ENCODE data around the gene DLGAP1. TPM values are rescaled to one million over a fixed set of nuclear protein-coding genes. Genes with fewer than 3 reads are reported as not detected.

DLGAP1 gene
- total and polyA plus RNA-seq, 4 donors: 0.06 to 1.2 (median 0.17) TPM; not detected in 1

DNA sequence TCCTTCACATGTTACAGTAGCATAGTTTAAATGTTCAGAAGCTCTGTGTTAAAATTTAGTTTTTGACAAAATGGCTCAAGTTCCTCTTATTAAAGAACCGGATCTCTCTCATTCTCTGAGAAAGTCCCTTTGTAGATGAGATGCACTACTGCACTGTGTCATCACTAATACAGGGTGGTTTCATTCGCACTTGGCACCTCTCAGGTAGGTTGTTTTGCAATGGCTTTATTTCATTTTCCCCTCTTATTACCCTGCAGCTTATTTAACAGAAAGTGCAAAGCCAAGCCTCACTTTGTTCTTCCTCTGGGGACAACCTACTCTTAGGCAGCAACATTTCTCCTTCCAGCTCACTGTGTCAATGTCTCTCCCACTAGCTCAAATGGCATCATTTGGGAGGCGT, 185.1 kb downstream of the DLGAP1 start:
- Histone ChIP-seq H3K36me3 (ENCODE audit: control insufficient read depth in 4 of 4, insufficient read depth in 3 of 4, low read depth in 1 of 4, low read length in 3 of 4) (no peaks in the 10 kb centered on the region), H3K4me1 (ENCODE audit: control insufficient read depth in 4 of 4, insufficient read depth in 4 of 4, low read length in 3 of 4) (no peaks in the 10 kb centered on the region), H3K27me3 (ENCODE audit: control insufficient read depth in 4 of 4, insufficient read depth in 4 of 4, low read length in 3 of 4) (no peaks in the 10 kb centered on the region), H3K9me3 (ENCODE audit: control insufficient read depth in 4 of 4, low read length in 3 of 4) (no peaks in the 10 kb centered on the region), H3K4me3 (ENCODE audit: low read depth in 1 of 3, low read length in 3 of 3) (no peak overlapping the region), H3K9ac (ENCODE audit: low read depth in 1 of 2, low read length in 2 of 2) (no peak overlapping the region), H3K27ac (ENCODE audit: low read depth in 1 of 2, low read length in 2 of 2) (no peak overlapping the region)
- 87% methylated on average over 3 of the region's 3 CpGs for WGBS
- TF ChIP-seq, protein P1, sequence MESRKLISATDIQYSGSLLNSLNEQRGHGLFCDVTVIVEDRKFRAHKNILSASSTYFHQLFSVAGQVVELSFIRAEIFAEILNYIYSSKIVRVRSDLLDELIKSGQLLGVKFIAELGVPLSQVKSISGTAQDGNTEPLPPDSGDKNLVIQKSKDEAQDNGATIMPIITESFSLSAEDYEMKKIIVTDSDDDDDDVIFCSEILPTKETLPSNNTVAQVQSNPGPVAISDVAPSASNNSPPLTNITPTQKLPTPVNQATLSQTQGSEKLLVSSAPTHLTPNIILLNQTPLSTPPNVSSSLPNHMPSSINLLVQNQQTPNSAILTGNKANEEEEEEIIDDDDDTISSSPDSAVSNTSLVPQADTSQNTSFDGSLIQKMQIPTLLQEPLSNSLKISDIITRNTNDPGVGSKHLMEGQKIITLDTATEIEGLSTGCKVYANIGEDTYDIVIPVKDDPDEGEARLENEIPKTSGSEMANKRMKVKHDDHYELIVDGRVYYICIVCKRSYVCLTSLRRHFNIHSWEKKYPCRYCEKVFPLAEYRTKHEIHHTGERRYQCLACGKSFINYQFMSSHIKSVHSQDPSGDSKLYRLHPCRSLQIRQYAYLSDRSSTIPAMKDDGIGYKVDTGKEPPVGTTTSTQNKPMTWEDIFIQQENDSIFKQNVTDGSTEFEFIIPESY (IDR thresholded peaks at IDR 0.05): no peak
- no peak for TF ChIP-seq FOXA1 (IDR thresholded peaks at IDR 0.05)
- TF ChIP-seq YY1 (IDR thresholded peaks at IDR 0.05): no peak
- TF ChIP-seq CTCF (IDR thresholded peaks at IDR 0.05; ENCODE audit: low read depth, low read length, missing input control): no peak
- TF ChIP-seq TAF1 (conservative IDR thresholded peaks at IDR 0.05): no peak
- no peak for TF ChIP-seq EGR1 (IDR thresholded peaks at IDR 0.05; ENCODE audit: low read depth in 2 of 2)
- TF ChIP-seq RXRA (IDR thresholded peaks at IDR 0.05): no peak
- TF ChIP-seq HNF4A (conservative IDR thresholded peaks at IDR 0.05): no peak
- TF ChIP-seq GABPA (IDR thresholded peaks at IDR 0.05 in 1 of 2, conservative IDR thresholded peaks at IDR 0.05 in 1 of 2): no peak
- no peak for DNase-seq (ENCODE audit: low spot score)

- 88% methylated on average over 5 of the region's 5 CpGs for WGBS
- Histone ChIP-seq H3K27me3 (ENCODE audit: control insufficient read depth in 4 of 4, insufficient read depth in 4 of 4, low read length in 3 of 4) (no peaks in the 10 kb centered on the region), H3K9ac (ENCODE audit: low read depth in 1 of 2, low read length in 2 of 2) (no peak overlapping the region), H3K9me3 (ENCODE audit: control insufficient read depth in 4 of 4, low read length in 3 of 4) (no peaks in the 10 kb centered on the region), H3K36me3 (ENCODE audit: control insufficient read depth in 4 of 4, insufficient read depth in 3 of 4, low read depth in 1 of 4, low read length in 3 of 4) (no peaks in the 10 kb centered on the region), H3K4me1 (ENCODE audit: control insufficient read depth in 4 of 4, insufficient read depth in 4 of 4, low read length in 3 of 4) (no peaks in the 10 kb centered on the region), H3K4me3 (ENCODE audit: low read depth in 1 of 3, low read length in 3 of 3) (no peak overlapping the region), H3K27ac (ENCODE audit: low read depth in 1 of 2, low read length in 2 of 2) (no peak overlapping the region)
- TF ChIP-seq FOXA2 (IDR thresholded peaks at IDR 0.05): no peak
- TF ChIP-seq RXRA (IDR thresholded peaks at IDR 0.05): no peak
- TF ChIP-seq JUND (IDR thresholded peaks at IDR 0.05): no peak
- TF ChIP-seq RAD21 (IDR thresholded peaks at IDR 0.05): no peak
- no peak for DNase-seq (ENCODE audit: low spot score)
Observed at GRCh38 chr18:4267641-4268040, 187.5 kb downstream of the DLGAP1 start.

GRCh38 chr18:4264347-4264791, 190.7 kb downstream of the DLGAP1 start:
- H3K27ac ChIP-seq (ENCODE audit: low read depth in 1 of 2, low read length in 2 of 2): no peak overlapping the region
- no peak for DNase-seq (ENCODE audit: low spot score)
- H3K9me3 ChIP-seq (ENCODE audit: control insufficient read depth in 4 of 4, low read length in 3 of 4): no peaks in the 10 kb centered on the region
- no peak overlapping the region for H3K9ac ChIP-seq (ENCODE audit: low read depth in 1 of 2, low read length in 2 of 2)
- TF ChIP-seq JUND (IDR thresholded peaks at IDR 0.05): no peak
- no peak for TF ChIP-seq YY1 (IDR thresholded peaks at IDR 0.05)
- TF ChIP-seq EGR1 (IDR thresholded peaks at IDR 0.05; ENCODE audit: low read depth in 2 of 2): no peak
- no peak for TF ChIP-seq REST (IDR thresholded peaks at IDR 0.05)
- TF ChIP-seq TAF1 (conservative IDR thresholded peaks at IDR 0.05): no peak
- TF ChIP-seq MAX (IDR thresholded peaks at IDR 0.05): no peak
- no peak for TF ChIP-seq FOXA2 (IDR thresholded peaks at IDR 0.05)
- no peak for TF ChIP-seq NR2F2 (IDR thresholded peaks at IDR 0.05)
- TF ChIP-seq FOXA1 (IDR thresholded peaks at IDR 0.05): no peak
- TF ChIP-seq, protein P2, sequence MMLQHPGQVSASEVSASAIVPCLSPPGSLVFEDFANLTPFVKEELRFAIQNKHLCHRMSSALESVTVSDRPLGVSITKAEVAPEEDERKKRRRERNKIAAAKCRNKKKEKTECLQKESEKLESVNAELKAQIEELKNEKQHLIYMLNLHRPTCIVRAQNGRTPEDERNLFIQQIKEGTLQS (IDR thresholded peaks at IDR 0.05): no peak
- TF ChIP-seq HNF4G (IDR thresholded peaks at IDR 0.05): no peak
- TF ChIP-seq RXRA (IDR thresholded peaks at IDR 0.05): no peak
- no peak for TF ChIP-seq CTCF (IDR thresholded peaks at IDR 0.05; ENCODE audit: low read depth, low read length, missing input control)
- TF ChIP-seq RAD21 (IDR thresholded peaks at IDR 0.05): no peak
- TF ChIP-seq SP1 (IDR thresholded peaks at IDR 0.05): no peak
- H3K27me3 ChIP-seq (ENCODE audit: control insufficient read depth in 4 of 4, insufficient read depth in 4 of 4, low read length in 3 of 4): no peaks in the 10 kb centered on the region
- WGBS: 49% methylated on average over 4 of the region's 4 CpGs
- no peaks in the 10 kb centered on the region for H3K4me1 ChIP-seq (ENCODE audit: control insufficient read depth in 4 of 4, insufficient read depth in 4 of 4, low read length in 3 of 4)
- no peak overlapping the region for H3K4me3 ChIP-seq (ENCODE audit: low read depth in 1 of 3, low read length in 3 of 3)
- no peaks in the 10 kb centered on the region for H3K36me3 ChIP-seq (ENCODE audit: control insufficient read depth in 4 of 4, insufficient read depth in 3 of 4, low read depth in 1 of 4, low read length in 3 of 4)

Data from liver (tissue), 9 donors.